Heart left ventricle (tissue), 16 donors: ENCODE results near the gene NR1H2. TPM values are rescaled to one million over a fixed set of nuclear protein-coding genes. Genes with fewer than 3 reads are reported as not detected.

Experiments used
- ATAC-seq, 4 donors: fragments of 200-7000 bp; cut with Tn5 transposase; one replicate each; pipeline ENCODE4 v1.9.1; 2020 to 2022; ENCODE audit warnings: moderate library complexity in 4 of 4, mild to moderate bottlenecking in 3 of 4, moderate number of reproducible peaks in 1 of 4
- DNase-seq, 5 donors: peaks; one replicate each; pipeline ENCODE4 v3.0.0-alpha.2; 2020
- H3K27ac ChIP-seq, 12 donors: fragments of 200-600 bp; sonication (generic) in 4 of 12; one replicate each; pipeline versions ENCODE4 v1.5.0 to v1.8.0; 2016 to 2022; ENCODE audit warnings: mild to moderate bottlenecking in 2 of 12
- H3K27me3 ChIP-seq, 9 donors: fragments of 200-600 bp; sonication (generic) in 2 of 9; one replicate each; pipeline versions ENCODE4 v1.5.1 to v1.8.0; 2016 to 2022; ENCODE audit warnings: mild to moderate bottlenecking in 3 of 9
- H3K36me3 ChIP-seq, 9 donors: fragments of 200-600 bp; sonication (generic) in 2 of 9; one replicate each; pipeline versions ENCODE4 v1.5.0 to v1.8.0; 2018 to 2022; ENCODE audit warnings: mild to moderate bottlenecking in 2 of 9
- H3K4me1 ChIP-seq, 12 donors: fragments of 200-600 bp; sonication (generic) in 4 of 12; one replicate each; pipeline versions ENCODE4 v1.5.0 to v1.8.0; 2016 to 2022; ENCODE audit warnings: mild to moderate bottlenecking in 3 of 12
- H3K4me3 ChIP-seq, 12 donors: fragments of 200-600 bp; sonication (generic) in 4 of 12; one replicate each; pipeline versions ENCODE4 v1.5.0 to v1.8.0; 2017 to 2022; ENCODE audit warnings: mild to moderate bottlenecking in 9 of 12, moderate library complexity in 4 of 12
- H3K9me3 ChIP-seq, 12 donors: fragments of 200-600 bp; sonication (generic) in 4 of 12; one replicate each; pipeline versions ENCODE4 v1.5.0 to v1.8.0; 2016 to 2022; ENCODE audit warnings: mild to moderate bottlenecking in 1 of 12
- POLR2A ChIP-seq, 2 donors: fragments of 450-650 bp; IDR thresholded peaks; one replicate each; pipeline ENCODE4 v1.6.1; 2017; ENCODE audit warnings: antibody characterized with exemption in 2 of 2, mild to moderate bottlenecking in 2 of 2, moderate library complexity in 2 of 2
- WGBS, 4 donors: extraction: QIAGEN DNeasy Blood & Tissue Kit in 2 of 4; methylation state at CpG; one replicate each; pipeline versions ENCODE4 v1.1.5 to v1.1.7; 2013 to 2018; 5-methylcytosine and 5-hydroxymethylcytosine counted together
- intact Hi-C, 10 donors: fragments of 100-400 bp; cut with DNase I; formaldehyde crosslinking; loops; one replicate each; pipeline versions ENCODE4 v1.11.1 to v1.14.2; 2022
- polyA plus RNA-seq, 2 donors: library from polyadenylated mRNA; stranded (reverse); fragments of 200-250 nt; gene quantifications; one replicate each; pipeline ENCODE4 v1.2.3, GENCODE V29; 2013
- total RNA-seq, 9 donors: library from RNA; depleted of rRNA in 2 of 9; stranded (reverse); fragments of >200 nt in 2 of 9; fragmentation: NEBNext Ultra II Directional in 3 of 9; extraction: Animal tissue kit (Norgen Biotek cat#: 25700) in 3 of 9; gene quantifications; one replicate each; pipeline versions ENCODE4 v1.1.0 to v1.2.4, GENCODE V29; 2016 to 2023
- TF ChIP-seq, protein P1 (sequence below), 12 donors: fragments of 200-600 bp; sonication (generic) in 4 of 12; IDR thresholded peaks; one replicate each; pipeline versions ENCODE4 v1.5.0 to v1.8.0; 2018 to 2022; ENCODE audit warnings: antibody characterized with exemption in 12 of 12, mild to moderate bottlenecking in 5 of 12
- donor health status: ischemic (EF 13 %, LVEDD 7.1; RV severe dilation, severe dysfunction).
- donor health status: healthy with polysubstance abuse.
- donor health status: DM: no; HTN: yes; CAD: no.
- donor health status: DM: no; HTN: no; CAD: no.
- donor health status: ischemic (EF 25% LVEDD 6.9; RV normal size, moderate dysfunction).
- donor health status: ischemic (EF 25% LVEDD 5.7; RV mildly dilated, moderate dysfunction).
- donor health status: healthy.
- donor health status: DM: yes; HTN: yes; CAD: no.
- donor health status: ischemic (EF 35%, LVEDD 5.7; RV mildly dilated, moderate dysfunction).
- donor health status: nonischemic (EF 11% LVEDD 7.7; RV severe dilation, severe dysfunction).
- donor health status: DM: yes; HTN: yes; CAD: no.
- donor health status: PGD.
- donor health status: ischemic (EF 29% LVEDD 5.4; RV normal size, mild dysfunction).
- donor health status: nonischemic (EF 23%, LVEDD 6.1; RV moderate dilation, normal function).

Gene NR1H2
- total and polyA plus RNA-seq, 11 donors = 66.2 to 162 (median 91.5) TPM

DNA sequence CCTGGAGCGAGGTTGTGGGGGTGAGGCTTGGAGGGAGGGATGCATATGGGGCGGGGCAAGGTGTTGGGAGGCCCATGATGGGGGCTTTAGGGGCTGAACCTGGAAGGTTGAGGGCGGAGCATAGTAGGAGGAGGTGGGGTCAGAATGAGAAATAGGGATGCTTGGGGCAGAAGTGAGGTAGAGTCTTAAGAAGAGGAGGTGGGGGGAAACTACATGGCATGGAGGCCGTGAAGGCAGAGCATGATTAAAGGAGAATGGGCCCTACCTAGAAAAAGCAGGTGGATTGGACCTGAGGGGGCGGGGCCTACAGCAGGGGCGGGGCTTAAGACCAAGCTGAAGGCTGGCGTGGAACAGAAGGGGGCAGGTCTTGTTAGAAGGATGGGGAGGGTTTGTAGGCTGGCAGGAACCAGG, 799 bp downstream of the NR1H2 start:
- ATAC-seq (peak in 2 of 4 donors; percentile 3 to 9), DNase-seq (peak in 2 of 5 donors; percentile 34 to 47)
- Histone ChIP-seq H3K27ac (peak overlapping the region in 3 of 12 donors; percentile 98 to 99 (median 99)), H3K9me3 (no peaks in the 10 kb centered on the region), H3K36me3 (peaks cover 2 to 49% (median 46%) of the 10 kb centered on the region in 9 donors), H3K4me3 (peak overlapping the region in 10 of 12 donors; percentile 84 to 99 (median 92)), H3K4me1 (peaks cover 0 to 43% (median 21%) of the 10 kb centered on the region in 12 donors), H3K27me3 (no peaks in the 10 kb centered on the region)
- intact Hi-C loops = loop anchor here in 4 of 10 donors (2.0 to 10.0 kb wide), 4 partner anchors 134 to 728 kb away; partner anchors contain the start of genes CTU1 (in 2 of the 4), JOSD2 (in 2 of the 4) and ASPDH (in 1 of the 4)
- WGBS, 4 donors = 49 to 59% (median 58%) methylated on average over 7 of the region's 7 CpGs
- TF ChIP-seq POLR2A (IDR thresholded peaks at IDR 0.05) = no peak
- TF ChIP-seq, protein P1, sequence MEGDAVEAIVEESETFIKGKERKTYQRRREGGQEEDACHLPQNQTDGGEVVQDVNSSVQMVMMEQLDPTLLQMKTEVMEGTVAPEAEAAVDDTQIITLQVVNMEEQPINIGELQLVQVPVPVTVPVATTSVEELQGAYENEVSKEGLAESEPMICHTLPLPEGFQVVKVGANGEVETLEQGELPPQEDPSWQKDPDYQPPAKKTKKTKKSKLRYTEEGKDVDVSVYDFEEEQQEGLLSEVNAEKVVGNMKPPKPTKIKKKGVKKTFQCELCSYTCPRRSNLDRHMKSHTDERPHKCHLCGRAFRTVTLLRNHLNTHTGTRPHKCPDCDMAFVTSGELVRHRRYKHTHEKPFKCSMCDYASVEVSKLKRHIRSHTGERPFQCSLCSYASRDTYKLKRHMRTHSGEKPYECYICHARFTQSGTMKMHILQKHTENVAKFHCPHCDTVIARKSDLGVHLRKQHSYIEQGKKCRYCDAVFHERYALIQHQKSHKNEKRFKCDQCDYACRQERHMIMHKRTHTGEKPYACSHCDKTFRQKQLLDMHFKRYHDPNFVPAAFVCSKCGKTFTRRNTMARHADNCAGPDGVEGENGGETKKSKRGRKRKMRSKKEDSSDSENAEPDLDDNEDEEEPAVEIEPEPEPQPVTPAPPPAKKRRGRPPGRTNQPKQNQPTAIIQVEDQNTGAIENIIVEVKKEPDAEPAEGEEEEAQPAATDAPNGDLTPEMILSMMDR (IDR thresholded peaks at IDR 0.05) = no peak

DNA sequence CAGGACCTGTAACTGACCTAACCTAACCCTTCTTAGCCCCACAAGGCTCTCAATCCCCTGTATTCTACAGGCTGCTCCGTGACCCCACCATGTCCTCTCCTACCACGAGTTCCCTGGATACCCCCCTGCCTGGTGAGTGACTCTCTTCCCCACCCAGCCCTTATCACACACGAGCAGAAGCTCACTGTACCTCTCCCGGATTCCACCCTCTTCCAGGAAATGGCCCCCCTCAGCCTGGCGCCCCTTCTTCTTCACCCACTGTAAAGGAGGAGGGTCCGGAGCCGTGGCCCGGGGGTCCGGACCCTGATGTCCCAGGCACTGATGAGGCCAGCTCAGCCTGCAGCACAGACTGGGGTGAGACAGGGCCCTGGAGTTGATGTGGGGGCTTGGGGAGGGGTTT, 1.3 kb downstream of the NR1H2 start:
- intact Hi-C loops = loop anchor here in 4 of 10 donors (2.0 to 10.0 kb wide), 4 partner anchors 133 to 727 kb away; partner anchors contain the start of genes CTU1 (in 2 of the 4), JOSD2 (in 2 of the 4) and ASPDH (in 1 of the 4)
- Histone ChIP-seq H3K36me3 (peaks cover 2 to 53% (median 51%) of the 10 kb centered on the region in 9 donors), H3K27me3 (no peaks in the 10 kb centered on the region), H3K4me3 (peak overlapping the region in 1 of 12 donors; percentile 99), H3K27ac (peak overlapping the region in 1 of 12 donors; percentile 98), H3K9me3 (no peaks in the 10 kb centered on the region), H3K4me1 (peaks cover 0 to 43% (median 19%) of the 10 kb centered on the region in 12 donors)
- no peak for TF ChIP-seq POLR2A (IDR thresholded peaks at IDR 0.05)
- TF ChIP-seq, protein P1 (IDR thresholded peaks at IDR 0.05) = no peak
- ATAC-seq = no peak
- DNase-seq = peak in 1 of 5 donors; percentile 25
- WGBS, 4 donors = 69 to 76% (median 72%) methylated on average over 9 of the region's 9 CpGs

DNA sequence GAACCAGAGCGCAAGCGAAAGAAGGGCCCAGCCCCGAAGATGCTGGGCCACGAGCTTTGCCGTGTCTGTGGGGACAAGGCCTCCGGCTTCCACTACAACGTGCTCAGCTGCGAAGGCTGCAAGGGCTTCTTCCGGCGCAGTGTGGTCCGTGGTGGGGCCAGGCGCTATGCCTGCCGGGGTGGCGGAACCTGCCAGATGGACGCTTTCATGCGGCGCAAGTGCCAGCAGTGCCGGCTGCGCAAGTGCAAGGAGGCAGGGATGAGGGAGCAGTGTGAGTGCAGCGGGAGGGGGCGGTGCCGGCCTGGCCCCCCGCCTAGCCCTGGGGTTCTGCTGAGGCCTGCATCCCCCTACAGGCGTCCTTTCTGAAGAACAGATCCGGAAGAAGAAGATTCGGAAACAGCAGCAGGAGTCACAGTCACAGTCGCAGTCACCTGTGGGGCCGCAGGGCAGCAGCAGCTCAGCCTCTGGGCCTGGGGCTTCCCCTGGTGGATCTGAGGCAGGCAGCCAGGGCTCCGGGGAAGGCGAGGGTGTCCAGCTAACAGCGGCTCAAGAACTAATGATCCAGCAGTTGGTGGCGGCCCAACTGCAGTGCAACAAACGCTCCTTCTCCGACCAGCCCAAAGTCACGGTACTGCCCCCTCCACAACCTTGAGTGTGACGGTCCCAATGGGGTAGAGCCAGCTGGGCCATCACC, 2.1 kb downstream of the NR1H2 start:
- H3K27ac ChIP-seq = no peak overlapping the region
- H3K4me3 ChIP-seq = no peak overlapping the region
- DNase-seq = peak in 1 of 5 donors; percentile 26
- peaks cover 0 to 43% (median 20%) of the 10 kb centered on the region in 12 donors for H3K4me1 ChIP-seq
- intact Hi-C loops = loop anchor here in 3 of 10 donors (5.0 to 10.0 kb wide), 3 partner anchors 134 to 726 kb away; partner anchors contain the start of genes CTU1 (in 2 of the 3), ASPDH (in 1 of the 3) and JOSD2 (in 1 of the 3)
- H3K9me3 ChIP-seq = no peaks in the 10 kb centered on the region
- H3K36me3 ChIP-seq = peaks cover 2 to 58% (median 56%) of the 10 kb centered on the region in 9 donors
- WGBS, 4 donors = 92 to 94% (median 93%) methylated on average over 33 to 36 of the region's 36 CpGs
- TF ChIP-seq POLR2A (IDR thresholded peaks at IDR 0.05) = no peak
- TF ChIP-seq, protein P1 (IDR thresholded peaks at IDR 0.05) = no peak
- no peak for ATAC-seq
- no peaks in the 10 kb centered on the region for H3K27me3 ChIP-seq

DNA sequence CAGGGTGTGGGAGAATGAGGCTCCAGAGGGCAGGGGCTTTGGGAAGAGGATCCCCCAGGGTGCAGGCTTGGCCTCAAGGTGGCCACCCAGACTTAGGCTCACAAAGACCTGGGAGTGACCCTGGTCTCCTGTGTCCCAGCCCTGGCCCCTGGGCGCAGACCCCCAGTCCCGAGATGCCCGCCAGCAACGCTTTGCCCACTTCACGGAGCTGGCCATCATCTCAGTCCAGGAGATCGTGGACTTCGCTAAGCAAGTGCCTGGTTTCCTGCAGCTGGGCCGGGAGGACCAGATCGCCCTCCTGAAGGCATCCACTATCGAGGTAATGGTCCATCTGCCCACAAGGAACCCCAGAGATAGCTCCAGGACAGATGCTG, 2.6 kb downstream of the NR1H2 start:
- intact Hi-C loops = loop anchor here in 3 of 10 donors (5.0 to 10.0 kb wide), 3 partner anchors 133 to 726 kb away; partner anchors contain the start of genes CTU1 (in 2 of the 3), ASPDH (in 1 of the 3) and JOSD2 (in 1 of the 3)

More for the DNA sequence above, 2.6 kb downstream of the NR1H2 start:
- no peak overlapping the region for H3K27ac ChIP-seq
- no peaks in the 10 kb centered on the region for H3K9me3 ChIP-seq
- peaks cover 2 to 58% (median 56%) of the 10 kb centered on the region in 9 donors for H3K36me3 ChIP-seq
- no peaks in the 10 kb centered on the region for H3K27me3 ChIP-seq
- H3K4me3 ChIP-seq = no peak overlapping the region
- no peak for ATAC-seq
- no peak for DNase-seq
- TF ChIP-seq POLR2A (IDR thresholded peaks at IDR 0.05) = no peak
- TF ChIP-seq, protein P1 (IDR thresholded peaks at IDR 0.05) = no peak
- H3K4me1 ChIP-seq = peaks cover 0 to 48% (median 22%) of the 10 kb centered on the region in 12 donors
- WGBS, 4 donors = 93 to 96% (median 94%) methylated on average over 6 to 10 of the region's 10 CpGs
